C4-2B (cell line): ENCODE measurements around the gene KRT84.

Source experiments
- CTCF ChIP-seq: fragments of 450-650 bp; conservative IDR thresholded peaks from 2 replicates; pipeline ENCODE4 v1.5.1; 2017; ENCODE audit warnings: mild to moderate bottlenecking
- ZFX ChIP-seq: fragments of 450-650 bp; IDR thresholded peaks from 2 replicates; pipeline ENCODE4 v1.6.1; 2017

GRCh38 chr12:52382854-52383253, 2.6 kb downstream of the KRT84 start:
- TF ChIP-seq CTCF (no peak), ZFX (no peak)
